Astrocyte (in vitro differentiated cells and primary cell): ENCODE measurements around the gene CENPF.

Source experiments
- EZH2 ChIP-seq: IDR thresholded peaks from 2 replicates; pipeline ENCODE4 v1.6.1; 2012; ENCODE audit warnings: mild to moderate bottlenecking, low read length, inconsistent platforms; ENCODE audit not compliant: insufficient read depth
- TF ChIP-seq, protein P1 (sequence below): IDR thresholded peaks from 2 replicates; pipeline ENCODE4 v1.5.1; 2011; ENCODE audit warnings: low read depth, mild to moderate bottlenecking, inconsistent platforms, low read length, moderate library complexity; ENCODE audit not compliant: insufficient read depth

GRCh38 chr1:214588963-214589597 is 13.9 kb upstream of the CENPF start:
- TF ChIP-seq, protein P1, sequence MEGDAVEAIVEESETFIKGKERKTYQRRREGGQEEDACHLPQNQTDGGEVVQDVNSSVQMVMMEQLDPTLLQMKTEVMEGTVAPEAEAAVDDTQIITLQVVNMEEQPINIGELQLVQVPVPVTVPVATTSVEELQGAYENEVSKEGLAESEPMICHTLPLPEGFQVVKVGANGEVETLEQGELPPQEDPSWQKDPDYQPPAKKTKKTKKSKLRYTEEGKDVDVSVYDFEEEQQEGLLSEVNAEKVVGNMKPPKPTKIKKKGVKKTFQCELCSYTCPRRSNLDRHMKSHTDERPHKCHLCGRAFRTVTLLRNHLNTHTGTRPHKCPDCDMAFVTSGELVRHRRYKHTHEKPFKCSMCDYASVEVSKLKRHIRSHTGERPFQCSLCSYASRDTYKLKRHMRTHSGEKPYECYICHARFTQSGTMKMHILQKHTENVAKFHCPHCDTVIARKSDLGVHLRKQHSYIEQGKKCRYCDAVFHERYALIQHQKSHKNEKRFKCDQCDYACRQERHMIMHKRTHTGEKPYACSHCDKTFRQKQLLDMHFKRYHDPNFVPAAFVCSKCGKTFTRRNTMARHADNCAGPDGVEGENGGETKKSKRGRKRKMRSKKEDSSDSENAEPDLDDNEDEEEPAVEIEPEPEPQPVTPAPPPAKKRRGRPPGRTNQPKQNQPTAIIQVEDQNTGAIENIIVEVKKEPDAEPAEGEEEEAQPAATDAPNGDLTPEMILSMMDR = no peak
- no peak for TF ChIP-seq EZH2
